ENCODE data around the gene XKR8.
"Not testable (repeated sequence)": the region's sequence is repeated elsewhere in the genome, so short reads cannot be mapped to it uniquely, and the experiment has no call there.

The XKR8 gene

DNA sequence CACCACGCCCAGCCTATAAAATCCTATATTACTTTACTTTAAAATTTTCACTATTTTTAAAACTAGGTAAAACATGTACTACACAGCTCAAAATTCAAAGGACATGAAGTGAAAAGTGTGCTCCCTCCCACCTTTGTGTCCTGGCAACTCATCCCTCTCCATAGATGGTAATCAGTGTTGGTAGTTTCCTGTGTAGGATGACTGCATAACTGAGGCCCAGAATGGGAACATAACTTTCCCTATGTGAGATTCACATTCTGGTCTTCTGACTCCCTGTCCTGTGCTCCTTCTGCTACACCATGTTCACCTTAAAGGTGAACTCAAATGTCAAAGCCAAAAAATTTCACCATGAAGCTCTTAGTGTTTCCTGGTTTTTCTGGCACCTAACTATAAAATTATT is 39.3 kb downstream of the XKR8 start:
- peak in 1 of 2 donors; percentile 16 for DNase-seq (ENCODE audit: low read depth in 2 of 2)
- TF ChIP-seq, protein P1, sequence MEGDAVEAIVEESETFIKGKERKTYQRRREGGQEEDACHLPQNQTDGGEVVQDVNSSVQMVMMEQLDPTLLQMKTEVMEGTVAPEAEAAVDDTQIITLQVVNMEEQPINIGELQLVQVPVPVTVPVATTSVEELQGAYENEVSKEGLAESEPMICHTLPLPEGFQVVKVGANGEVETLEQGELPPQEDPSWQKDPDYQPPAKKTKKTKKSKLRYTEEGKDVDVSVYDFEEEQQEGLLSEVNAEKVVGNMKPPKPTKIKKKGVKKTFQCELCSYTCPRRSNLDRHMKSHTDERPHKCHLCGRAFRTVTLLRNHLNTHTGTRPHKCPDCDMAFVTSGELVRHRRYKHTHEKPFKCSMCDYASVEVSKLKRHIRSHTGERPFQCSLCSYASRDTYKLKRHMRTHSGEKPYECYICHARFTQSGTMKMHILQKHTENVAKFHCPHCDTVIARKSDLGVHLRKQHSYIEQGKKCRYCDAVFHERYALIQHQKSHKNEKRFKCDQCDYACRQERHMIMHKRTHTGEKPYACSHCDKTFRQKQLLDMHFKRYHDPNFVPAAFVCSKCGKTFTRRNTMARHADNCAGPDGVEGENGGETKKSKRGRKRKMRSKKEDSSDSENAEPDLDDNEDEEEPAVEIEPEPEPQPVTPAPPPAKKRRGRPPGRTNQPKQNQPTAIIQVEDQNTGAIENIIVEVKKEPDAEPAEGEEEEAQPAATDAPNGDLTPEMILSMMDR (IDR thresholded peaks at IDR 0.05; ENCODE audit: low read depth, low read length), result no peak
- no peak overlapping the region for H3K4me3 ChIP-seq (replicated peaks in 1 of 2; ENCODE audit: low read depth in 2 of 2, low read length in 2 of 2)

DNA sequence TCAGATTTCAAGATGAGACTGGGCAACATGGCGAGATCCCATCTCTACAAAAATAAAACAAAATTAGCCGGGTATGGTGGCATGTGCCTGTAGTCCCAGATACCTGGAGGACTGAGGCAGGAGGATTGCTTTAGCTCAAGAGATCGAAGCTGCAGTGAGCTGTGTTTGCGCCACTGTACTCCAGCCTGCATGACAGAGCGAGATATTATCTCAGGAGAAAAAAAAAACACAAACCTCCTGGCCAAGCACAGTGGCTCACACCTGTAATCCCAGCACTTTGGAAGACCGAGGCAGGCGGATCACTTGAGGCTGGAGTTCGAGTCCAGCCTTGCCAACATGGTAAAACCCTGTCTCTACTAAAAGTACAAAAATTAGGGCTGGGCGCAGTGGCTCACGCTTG is 42.8 kb downstream of the XKR8 start:
- H3K4me3 ChIP-seq (replicated peaks in 1 of 2; ENCODE audit: low read depth in 2 of 2, low read length in 2 of 2), result no peak overlapping the region
- DNase-seq (ENCODE audit: low read depth in 2 of 2), result no peak
- TF ChIP-seq, protein P1 (IDR thresholded peaks at IDR 0.05; ENCODE audit: low read depth, low read length), result no peak

DNA sequence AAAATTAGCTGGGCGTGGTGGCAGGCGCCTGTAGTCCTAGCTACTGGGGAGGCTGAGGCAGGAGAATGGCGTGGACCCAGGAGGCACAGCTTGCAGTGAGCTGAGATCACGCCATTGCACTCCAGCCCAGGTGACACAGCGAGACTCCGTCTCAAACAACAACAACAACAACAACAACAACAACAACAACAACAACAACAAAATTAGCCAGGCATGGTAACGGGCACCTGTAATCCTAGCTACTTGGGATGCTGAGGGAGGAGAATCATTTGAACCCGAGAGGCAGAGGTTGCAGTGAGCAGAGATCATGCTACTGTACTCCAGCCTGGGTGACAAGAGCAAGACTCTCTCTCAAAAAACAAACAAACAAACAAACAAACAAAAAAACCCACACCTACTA is 43.3 kb downstream of the XKR8 start:
- DNase-seq (ENCODE audit: low read depth in 2 of 2); H3K4me3 ChIP-seq (replicated peaks in 1 of 2; ENCODE audit: low read depth in 2 of 2, low read length in 2 of 2): not testable (repeated sequence)

DNA sequence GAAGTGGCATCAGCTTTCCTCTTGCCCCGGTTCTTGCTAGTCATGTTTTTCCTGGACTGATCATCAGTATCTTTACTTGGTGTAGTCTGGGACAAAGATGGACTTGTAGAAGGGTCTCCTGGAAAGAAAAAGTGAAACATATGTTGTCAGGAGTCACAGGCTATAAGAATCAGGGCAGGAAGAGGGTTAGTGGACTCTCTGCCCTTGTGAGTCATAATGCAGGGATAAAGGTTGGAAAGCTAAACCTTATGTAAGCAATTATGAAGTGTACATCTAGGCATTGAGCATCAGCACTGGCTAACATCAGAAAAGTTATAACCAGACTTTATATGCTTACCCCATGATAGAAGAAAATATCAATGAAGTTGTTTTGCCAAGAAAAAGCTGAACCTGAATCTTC is 51.2 kb downstream of the XKR8 start:
- no peak for DNase-seq (ENCODE audit: low read depth in 2 of 2)
- no peak overlapping the region for H3K4me3 ChIP-seq (replicated peaks in 1 of 2; ENCODE audit: low read depth in 2 of 2, low read length in 2 of 2)
- TF ChIP-seq, protein P1 (IDR thresholded peaks at IDR 0.05; ENCODE audit: low read depth, low read length), result no peak
